Measurements from ENCODE around the gene CLEC9A. TPM values are rescaled to one million over a fixed set of nuclear protein-coding genes. Genes with fewer than 3 reads are reported as not detected.
A peak's percentile ranks its signal among the peaks of the same experiment; 100 is the strongest.

The CLEC9A gene
- total RNA-seq, 1 donor from 2014 or later: not detected

- no peak overlapping the region for H3K4me3 Mint-ChIP-seq
- peaks cover 3% of the 10 kb centered on the region for H3K4me1 Mint-ChIP-seq (ENCODE audit: unreplicated experiment)
- TF ChIP-seq CTCF (conservative IDR thresholded peaks at IDR 0.05): no peak
- H3K36me3 Mint-ChIP-seq: peaks cover 2% of the 10 kb centered on the region
- peaks cover 2% of the 10 kb centered on the region for H3K27me3 Mint-ChIP-seq
- no peaks in the 10 kb centered on the region for H3K9me3 Mint-ChIP-seq
- no peak overlapping the region for H3K27ac Mint-ChIP-seq
- DNase-seq (ENCODE audit: extremely low spot score, unreplicated experiment): no peak
Measured at GRCh38 chr12:10094646-10095395, 64.3 kb downstream of the CLEC9A start.

GRCh38 chr12:10095971-10096370, 65.5 kb downstream of the CLEC9A start:
- peaks cover 7% of the 10 kb centered on the region for H3K4me1 Mint-ChIP-seq (ENCODE audit: unreplicated experiment)
- no peak overlapping the region for H3K4me3 Mint-ChIP-seq
- H3K9me3 Mint-ChIP-seq: no peaks in the 10 kb centered on the region
- H3K27ac Mint-ChIP-seq: no peak overlapping the region
- no peak for TF ChIP-seq CTCF (conservative IDR thresholded peaks at IDR 0.05)
- DNase-seq (ENCODE audit: extremely low spot score, unreplicated experiment): no peak
- H3K27me3 Mint-ChIP-seq: no peaks in the 10 kb centered on the region
- no peaks in the 10 kb centered on the region for H3K36me3 Mint-ChIP-seq

DNA sequence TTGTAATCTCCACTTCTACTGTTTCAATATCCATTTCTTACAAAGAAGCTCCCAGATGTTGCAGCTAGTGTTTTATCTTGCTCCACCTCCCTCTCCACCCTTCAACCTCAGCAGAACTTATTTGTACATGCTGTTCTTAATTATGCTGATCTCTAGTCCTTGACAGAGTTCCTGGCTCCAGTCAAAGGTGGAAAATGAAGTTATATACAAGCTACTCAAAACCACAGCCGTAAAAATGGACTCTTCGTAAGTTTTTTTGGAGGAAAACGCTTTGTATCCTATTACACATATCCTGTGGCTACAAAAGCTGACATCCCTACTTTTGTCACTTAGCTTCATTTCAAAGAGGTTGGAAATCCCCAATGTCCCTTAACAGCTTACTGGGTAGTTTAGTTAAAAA, 67.0 kb downstream of the CLEC9A start:
- TF ChIP-seq CTCF (conservative IDR thresholded peaks at IDR 0.05): no peak
- no peak for DNase-seq (ENCODE audit: extremely low spot score, unreplicated experiment)
- Mint-ChIP-seq H3K27me3 (no peaks in the 10 kb centered on the region), H3K27ac (no peak overlapping the region), H3K4me1 (ENCODE audit: unreplicated experiment) (peaks cover 10% of the 10 kb centered on the region), H3K9me3 (no peaks in the 10 kb centered on the region), H3K36me3 (no peaks in the 10 kb centered on the region), H3K4me3 (peak overlapping the region; percentile 34)

GRCh38 chr12:10098791-10099190, 68.3 kb downstream of the CLEC9A start, which contains the start of gene CLEC1A:
CLEC1A (minus strand) TSS chr12:10098985; CDS start chr12:10098922, 63 bp downstream.
- H3K4me3 Mint-ChIP-seq: peak within 1 kb of the TSS; percentile 27
- no peaks in the 10 kb centered on the region for H3K27me3 Mint-ChIP-seq
- TF ChIP-seq CTCF (conservative IDR thresholded peaks at IDR 0.05): no peak
- no peak for DNase-seq (ENCODE audit: extremely low spot score, unreplicated experiment)
- H3K27ac Mint-ChIP-seq: peak within 1 kb of the TSS; percentile 7
- H3K4me1 Mint-ChIP-seq (ENCODE audit: unreplicated experiment): peaks cover 10% of the 10 kb centered on the region
- peaks cover 4% of the 10 kb centered on the region for H3K9me3 Mint-ChIP-seq
- H3K36me3 Mint-ChIP-seq: no peaks in the 10 kb centered on the region

DNA sequence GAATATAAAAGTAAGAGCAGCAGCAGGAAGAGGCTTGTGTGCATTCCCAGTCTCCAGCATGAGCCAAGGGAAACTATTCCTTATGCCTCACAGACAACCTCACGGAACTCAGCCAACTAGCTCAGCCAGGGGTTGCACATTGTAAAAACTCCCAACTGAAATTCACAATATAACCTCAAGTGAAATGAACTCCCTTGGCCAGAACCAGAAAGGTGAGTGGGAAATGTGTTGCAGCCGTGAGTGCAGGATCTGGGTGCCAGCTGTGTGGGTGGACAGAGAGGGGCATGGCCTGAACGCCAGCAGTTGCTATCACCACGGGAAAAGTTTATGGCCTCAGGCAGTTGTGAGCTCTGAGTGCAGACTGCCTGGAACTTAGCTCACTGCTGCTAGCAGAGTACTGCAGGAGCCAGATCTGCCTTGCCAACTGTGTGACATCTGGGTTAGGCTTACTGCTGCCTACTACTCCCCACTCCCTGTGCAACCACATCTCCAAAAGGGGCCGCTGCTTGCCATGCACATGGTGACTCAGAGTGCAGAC, 70.6 kb downstream of the CLEC9A start:
- H3K27me3 Mint-ChIP-seq: peaks cover 6% of the 10 kb centered on the region
- H3K4me3 Mint-ChIP-seq: peak overlapping the region; percentile 13
- H3K27ac Mint-ChIP-seq: no peak overlapping the region
- H3K4me1 Mint-ChIP-seq (ENCODE audit: unreplicated experiment): peaks cover 10% of the 10 kb centered on the region
- no peak for DNase-seq (ENCODE audit: extremely low spot score, unreplicated experiment)
- TF ChIP-seq CTCF (conservative IDR thresholded peaks at IDR 0.05): no peak
- peaks cover 6% of the 10 kb centered on the region for H3K9me3 Mint-ChIP-seq
- H3K36me3 Mint-ChIP-seq: peaks cover 4% of the 10 kb centered on the region
